Smooth muscle cell of the brain vasculature (primary cell): ENCODE measurements around the gene KRT2.

Experiments
- DNase-seq: peaks from one replicate; pipeline ENCODE4 v3.0.0-alpha.2; 2012; ENCODE audit warnings: low read depth, low spot score

Gene KRT2

DNA sequence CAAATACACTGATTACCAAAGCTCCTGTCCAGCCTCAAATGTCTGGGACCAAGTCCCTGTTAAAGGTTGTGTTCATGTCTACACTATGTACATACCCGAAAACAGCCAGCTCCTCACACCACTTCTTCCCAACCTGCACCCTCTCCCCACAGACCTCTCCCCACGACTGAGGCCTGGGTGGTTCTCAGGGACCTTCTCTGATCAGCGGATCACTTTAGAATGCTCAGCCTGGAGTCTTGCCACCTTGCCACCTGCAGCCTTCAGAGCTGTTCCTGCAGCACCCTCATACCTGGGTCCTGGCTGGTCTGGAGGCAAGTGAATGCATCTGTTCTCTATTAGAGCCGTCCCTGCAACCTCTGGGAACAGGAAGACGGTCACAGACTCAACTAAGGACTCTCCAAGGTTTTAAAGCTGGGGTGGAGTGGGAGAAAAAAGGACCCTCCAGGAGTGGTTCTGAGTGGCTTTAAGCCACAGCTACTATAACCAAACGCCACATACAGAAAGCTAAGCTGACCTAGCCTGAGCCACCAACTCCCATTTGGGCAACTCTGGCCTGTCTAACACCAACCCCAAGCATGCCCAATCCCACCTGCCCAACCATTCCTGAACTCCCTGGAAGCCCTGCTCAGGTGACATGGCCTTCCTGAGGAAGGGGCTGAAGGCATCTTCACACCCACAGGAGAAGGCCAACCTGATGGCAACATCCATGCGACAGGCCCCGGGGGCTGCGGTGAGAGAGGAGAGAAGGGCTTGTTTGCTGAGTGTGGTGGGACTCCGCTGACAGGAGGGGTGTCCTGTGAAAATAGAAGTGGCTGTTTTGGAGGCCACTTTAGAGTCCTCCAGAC, 8.6 kb downstream of the KRT2 start:
- no peak for DNase-seq

DNA sequence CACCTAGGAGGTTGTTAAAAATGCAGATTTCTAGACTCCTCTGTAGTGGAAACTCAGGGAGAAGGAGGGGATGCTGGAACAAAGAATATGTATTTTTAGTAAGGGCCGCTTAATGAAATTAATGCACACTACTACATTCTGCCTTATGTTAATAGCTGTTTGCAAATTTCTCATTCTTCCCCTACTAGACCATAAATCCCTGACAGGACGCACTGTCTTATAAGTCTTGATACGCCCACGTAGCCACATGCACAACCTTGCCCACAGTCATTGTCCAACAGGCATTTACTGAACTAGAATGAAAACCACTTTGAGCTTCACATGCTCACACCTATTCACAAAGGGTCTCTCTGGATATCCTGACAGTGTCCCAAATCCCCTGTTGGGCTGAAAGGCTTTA, 10.5 kb downstream of the KRT2 start:
- no peak for DNase-seq

DNA sequence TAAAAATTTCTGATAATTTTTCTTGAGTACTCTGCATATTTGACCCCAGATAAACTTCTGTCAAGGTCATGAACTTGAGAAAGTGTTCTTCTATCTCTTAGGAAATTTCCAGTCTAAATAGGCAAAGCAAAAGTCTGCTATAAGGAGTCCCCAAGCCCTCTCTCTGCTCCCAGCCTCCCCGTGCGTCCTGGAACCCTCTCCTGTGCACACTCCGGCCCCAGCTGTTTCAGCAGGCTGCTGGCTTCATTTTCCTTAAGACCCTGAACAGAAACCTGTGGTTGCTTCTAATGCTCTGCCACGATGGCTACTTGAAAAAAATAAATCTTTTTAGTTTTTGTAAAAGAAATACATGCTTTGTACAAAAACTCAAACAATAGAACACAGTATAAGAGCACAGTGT, 14.7 kb downstream of the KRT2 start:
- no peak for DNase-seq

DNA sequence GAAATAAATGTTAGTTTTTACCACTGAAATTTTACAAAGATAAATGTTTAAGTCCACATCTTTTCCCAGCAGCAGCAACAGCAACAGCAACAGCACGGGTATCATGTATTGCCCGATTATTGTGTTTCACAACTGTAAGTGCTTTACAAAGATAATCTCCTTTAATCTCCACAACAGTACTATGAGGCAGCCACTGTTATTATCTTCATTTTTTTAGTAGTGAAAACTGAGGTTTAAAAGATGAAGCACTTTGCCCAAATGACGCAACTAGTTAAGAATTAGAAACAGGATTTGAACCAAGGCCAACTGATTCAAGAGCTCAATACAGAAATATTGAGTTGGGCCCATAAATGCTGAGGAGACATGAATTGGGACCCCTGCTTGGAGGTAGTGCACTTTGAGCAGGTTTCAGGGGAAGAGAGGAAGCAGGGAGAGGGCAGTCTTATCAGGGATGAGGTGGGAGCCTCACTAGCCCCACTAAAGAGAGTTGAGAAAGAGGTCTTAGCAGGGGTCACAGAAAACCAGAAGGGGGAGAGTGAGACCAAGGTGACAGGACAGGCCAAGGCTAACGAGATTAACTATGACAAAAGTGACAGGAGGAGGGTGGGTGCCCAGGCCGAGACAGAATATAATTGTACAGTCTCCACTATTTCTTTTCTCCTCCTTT, 15.3 kb downstream of the KRT2 start:
- no peak for DNase-seq

DNA sequence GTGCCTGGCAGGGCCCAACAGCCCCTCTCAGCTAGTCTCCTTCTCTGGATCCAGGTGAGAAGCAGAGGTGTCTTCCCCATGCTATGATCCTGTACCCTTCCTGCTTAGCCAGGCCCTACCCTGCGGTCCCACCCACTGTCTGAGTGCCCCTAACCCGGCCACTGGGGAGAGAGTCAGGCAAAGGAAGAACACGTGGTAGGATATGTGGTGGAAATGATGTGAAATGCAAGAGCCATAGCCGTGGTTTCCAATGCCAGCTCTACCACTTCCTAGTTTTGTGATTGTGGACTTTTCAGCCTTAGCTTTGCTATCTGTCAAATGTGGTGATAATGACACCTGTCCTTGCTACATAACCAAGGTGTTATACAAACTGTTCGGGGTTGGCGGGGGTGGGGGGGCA, 15.8 kb downstream of the KRT2 start:
- no peak for DNase-seq

DNA sequence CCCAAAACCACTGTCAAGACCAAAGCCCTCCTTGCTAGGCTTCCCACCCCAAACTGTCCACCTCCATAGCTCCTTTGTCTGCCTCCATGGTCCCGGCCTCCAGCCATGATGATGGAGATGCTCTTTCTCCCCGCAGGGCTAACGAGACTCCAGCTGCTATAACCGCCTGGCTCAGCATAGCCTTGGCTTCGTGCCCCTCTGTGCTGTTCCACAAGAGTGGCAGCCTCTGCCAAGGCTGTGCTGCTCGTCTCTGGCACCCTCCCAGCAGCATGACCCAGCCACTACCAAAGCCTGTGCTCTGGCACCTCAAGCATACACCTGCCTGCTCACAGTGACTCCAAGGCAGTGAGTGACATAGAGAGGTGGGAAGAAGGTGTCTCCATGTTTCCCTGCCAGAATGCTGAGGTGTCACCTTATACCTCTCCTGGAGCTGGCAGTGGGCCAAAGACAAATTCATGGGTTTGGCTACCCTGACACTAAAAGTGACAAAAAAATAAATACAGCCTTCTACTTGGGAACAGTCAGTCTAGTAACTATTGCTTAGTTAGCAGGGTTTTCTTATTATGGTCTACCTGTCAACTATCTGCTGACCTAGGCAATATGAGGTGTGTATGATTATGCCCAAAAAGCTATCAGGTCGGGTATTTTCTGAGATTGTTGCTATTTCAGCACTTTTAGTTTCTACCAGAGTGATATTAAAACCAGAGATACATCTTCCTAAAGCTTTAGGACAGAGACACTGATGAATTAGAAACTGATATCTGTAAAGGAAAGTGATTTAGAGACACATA, 17.6 kb downstream of the KRT2 start:
- no peak for DNase-seq

DNA sequence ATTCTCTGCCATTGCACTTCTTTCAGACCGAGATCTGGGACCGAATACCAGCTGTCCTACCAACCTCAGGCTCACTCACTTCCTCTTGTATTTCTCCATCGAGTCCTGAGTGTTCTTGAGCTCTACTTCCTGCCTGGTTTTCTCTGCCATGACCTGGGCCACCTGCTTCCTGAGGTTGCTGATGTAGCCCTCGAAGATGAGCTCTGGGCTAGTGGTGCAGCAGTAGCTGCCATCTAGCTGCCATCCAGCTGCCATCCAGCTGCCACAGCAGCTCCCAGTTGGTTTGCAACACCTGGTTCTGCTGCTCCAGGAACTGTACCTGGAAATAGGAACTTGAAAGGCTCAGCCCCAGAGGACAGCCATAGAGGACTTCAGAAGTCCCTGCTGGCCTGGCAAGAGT, 18.6 kb downstream of the KRT2 start:
- no peak for DNase-seq

DNA sequence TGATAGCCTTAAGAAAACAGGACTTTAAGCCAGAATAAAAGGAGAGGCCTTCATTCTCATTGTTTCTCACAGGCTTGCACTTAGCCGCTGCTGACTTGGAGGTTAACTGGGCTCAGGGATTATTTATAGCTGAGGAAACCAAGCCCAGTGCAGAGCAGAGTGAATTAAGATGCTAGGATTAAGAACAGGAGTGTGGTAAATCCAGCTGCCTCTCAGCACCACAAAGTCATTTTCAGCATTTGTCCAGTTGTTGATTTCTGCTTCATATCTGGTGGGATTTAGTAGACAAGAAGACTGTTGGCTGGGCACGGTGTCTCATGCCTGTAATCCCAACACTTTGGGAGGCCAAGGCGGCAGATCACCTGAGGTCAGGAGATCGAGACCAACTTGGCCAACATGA, 19.4 kb downstream of the KRT2 start:
- DNase-seq: no peak

DNA sequence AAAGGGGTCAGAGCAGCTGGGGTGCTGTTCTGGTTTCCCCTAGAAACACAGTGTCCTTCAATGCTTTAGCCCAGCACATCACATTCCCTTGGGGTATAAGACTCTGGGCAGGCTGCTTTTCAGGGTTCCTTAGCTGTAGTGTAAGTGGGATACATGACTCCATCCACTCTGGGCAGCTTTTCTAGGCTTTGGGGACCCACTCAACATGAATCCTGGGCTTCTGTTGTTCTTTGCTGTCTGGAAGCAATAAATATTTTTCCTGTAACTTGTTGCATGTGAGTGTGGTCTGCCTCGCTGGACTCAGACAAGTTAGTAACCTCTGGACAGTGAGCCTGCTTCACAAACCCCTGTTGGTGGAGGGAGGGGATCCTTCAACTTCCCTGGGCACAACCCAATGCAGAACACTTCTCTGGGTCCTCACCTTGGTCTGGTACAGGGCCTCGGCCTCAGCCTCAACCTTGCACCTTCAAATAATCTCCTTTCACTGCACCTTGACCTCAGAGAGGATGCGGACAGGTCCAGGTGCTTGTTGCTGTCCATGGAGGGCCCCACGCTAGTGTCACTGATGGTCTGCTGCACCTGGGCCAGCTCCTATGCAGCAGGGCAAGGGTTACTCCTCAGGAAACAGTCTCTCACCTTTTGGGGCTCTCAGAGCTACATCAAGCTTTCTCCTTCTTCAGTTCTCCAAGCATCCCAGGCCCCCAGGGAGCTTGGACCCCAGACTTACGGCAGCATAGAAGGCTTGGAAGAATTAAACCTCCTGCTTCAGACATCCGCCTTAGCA, 20.1 kb downstream of the KRT2 start:
- no peak for DNase-seq

DNA sequence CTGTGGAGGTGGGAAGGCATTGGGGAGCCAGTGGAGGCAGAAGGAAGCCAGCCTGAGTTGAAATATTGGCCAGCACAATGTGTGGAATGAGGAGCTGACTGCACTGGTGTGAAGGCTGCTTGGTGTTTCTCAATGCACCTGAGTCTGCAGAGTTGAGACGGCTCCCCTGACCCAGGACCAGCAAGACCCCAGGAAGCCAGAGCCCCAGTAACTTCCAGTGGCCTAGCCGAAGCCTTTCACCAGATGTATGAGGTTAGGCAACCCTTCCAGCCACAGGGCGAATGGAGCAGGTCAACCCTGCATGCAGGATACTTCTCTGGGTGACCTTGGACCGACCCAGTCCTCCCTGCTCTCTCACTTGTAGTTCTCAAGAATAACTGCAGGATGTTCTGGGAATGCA, 20.7 kb downstream of the KRT2 start:
- DNase-seq: no peak

DNA sequence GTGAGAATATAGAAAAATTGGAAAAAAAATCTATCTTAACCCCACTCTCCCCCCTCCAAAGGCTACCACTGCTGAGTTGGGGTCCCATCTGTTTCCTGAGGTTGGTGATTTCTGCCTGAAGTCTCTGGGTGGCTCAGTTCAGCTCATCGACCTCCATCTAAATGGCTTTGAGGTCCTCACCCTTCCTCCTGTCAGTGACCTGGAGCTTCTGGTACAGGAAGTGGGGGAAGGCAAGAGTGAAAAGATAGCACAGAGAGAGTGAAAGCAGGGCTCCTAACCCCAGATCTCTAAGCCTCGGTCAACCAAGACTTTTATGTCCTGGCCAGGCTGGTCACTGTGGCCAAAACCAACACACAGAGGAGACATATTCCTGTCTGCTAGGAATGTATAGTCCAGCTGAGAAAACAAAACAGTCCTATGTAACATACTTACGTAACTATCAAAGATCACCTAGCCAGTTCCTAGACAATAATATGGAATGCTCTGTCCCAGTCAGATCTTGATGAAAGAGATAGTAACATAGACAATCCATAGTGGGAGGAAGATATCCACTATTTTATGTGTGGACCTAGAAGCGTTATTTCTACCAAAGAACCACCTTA, 21.3 kb downstream of the KRT2 start:
- DNase-seq: no peak

DNA sequence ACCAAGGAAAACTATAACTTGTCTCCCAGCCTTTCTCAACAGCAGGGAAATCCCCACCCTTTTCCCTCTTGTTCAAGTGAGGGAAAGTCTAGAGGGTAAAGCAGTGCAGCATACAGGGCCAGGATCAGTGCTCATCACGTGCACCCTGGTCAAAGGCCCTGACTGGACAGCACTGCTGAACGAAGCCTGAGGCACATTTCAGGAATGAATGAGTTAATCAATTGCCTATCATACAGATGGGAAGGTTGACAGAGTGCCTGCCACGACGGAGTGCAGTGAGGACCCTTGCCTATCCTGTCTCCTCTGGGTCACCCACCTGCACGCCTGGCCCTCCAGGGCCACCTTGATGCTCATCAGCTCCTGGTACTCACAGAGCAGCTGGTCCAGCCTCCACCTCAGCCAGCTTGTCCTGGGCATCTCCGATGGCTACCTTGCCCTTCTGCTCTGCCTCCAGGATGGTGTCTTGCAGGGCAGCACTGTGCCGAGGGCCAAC, 22.0 kb downstream of the KRT2 start:
- no peak for DNase-seq

DNA sequence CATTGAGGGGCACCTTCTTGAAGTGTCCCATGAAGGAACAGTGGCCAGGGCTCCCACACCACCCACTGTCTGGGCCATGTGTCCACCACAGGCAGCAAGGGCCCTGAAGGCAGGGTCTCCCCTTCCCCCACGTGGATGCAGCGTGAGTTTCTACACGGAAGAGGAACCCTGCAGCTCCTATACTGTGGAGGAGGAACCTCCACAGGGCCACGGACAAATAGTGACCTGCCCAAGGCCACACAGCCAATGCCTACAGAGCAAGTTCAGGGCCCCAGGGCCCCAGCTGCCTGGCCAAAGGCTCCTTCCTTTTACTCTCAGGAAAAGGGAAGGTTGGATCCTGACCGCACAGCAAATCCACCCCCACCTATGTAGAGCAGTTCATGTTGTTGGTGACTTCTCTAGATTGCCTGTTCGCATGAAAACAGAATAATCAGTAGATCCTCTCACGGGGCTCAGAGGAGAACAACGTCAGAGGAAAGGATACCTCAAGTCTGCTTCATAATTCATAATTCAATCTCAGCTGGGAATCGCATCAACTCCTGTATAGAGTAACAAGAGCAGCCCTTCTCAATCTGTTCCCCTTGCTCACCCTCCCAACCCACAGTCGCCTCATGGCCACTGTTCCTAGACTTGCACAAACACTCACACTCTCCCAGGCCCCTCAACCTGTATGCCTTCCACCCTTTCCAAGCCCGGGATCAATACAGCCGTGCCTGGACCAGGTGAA, 22.6 kb downstream of the KRT2 start:
- DNase-seq: no peak

DNA sequence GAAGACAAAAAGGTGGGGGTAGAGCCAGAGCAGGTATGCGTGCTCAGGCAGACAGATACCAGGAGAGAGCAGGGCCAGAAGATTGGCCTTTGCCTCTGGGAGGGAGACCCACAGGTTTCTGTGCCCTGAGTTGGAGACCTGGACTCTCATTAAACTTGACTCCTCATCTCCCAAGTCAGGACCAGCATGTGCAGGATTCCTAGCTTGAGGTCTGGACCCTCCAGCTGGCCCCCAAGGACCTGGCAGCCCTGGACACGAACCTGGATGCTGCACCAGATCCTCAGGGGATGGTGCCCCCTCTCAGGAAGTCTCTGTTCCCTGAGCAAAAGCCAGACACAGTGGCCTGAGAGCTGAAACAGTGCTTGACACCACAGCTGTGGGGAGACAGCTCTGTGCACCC, 23.2 kb downstream of the KRT2 start:
- no peak for DNase-seq

DNA sequence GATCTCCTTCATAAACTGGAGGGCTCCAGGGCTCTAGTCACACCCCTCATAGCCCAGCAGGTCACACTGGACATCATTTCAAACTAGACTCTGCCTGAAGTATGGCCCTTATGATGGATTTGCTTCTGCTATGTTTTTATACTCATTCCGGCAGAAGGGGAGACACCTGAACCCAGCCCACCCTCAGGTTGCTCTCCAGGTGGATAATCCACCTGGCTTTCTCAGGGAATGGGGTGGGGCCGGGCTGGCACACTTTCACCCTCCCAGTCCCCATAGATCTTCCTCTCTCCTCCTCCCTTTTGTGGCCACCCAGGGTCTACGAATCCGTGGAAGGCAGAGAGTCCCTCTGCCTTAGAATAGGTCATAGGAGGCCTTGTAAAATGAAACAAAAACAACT, 23.9 kb downstream of the KRT2 start:
- DNase-seq: no peak

DNA sequence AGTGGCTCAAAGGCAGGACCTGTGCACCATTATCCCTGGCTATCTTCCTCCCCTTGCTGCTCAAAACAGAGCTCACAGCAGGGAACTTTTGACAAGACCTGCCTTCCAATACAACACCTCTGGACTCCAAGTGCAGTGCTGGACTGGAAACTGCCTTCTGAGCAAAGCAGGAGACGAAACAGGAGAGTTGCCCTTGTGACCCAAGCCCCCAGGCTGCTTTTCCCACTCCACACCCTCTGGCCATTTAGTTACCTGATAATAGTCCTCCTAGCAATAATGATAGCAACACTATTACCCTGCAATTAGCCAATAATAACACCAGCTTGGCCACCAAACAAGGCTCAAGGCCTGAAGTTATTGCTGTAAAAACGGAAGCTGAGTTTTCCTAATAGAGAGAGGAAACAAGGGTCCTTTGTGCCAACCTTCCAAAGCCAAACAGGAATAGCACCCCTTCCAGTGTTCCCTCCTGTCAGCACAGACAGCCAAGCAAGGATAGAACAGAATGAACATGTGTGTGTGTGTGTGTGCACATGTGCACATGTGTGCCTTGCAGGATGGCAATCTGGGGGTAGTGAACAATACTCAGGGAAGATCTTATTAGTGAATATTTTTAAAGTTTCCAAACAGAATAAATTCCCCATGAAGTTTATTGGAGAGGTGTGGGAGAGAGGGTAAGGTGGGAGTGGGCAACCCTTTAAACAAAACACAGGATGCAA, 24.5 kb downstream of the KRT2 start:
- DNase-seq: no peak

DNA sequence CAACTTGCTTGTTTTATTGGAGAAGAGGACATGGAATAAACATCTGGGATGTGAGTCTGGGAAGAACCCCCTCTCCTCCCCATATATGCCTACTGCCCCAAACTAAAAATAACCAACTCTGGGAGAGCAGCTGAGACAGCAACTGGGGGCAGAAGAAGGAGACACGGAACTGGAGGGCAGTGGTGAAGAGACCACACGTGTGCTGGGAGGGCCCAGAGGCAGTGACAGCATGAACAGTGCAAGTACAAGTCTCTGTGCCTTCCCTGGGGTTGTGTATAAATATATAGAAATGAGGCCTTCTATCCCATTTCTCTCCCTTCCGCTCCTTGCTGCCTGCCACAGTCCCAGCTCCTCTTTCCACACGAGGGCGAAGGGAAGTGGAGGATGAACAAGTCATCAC, 29.7 kb downstream of the KRT2 start:
- DNase-seq: no peak

DNA sequence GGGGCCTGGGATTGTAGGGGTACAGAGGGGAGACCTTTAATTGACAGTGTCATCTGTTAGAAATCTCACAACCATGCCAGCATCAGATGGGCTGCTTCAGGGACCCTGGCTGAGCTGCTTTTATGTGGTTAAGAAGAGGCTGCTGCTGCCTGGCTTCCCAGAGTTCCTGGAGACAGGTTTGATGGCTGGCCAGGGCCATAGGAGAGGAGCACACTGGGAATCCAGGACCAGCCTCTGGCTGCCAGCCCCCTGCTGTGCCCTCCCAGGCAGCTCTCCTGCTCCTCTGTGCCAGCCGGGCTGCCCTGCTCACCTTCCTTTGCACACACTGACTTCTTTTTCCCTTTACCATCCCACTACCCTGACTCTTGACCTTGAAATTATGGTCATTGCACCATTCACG, 33.1 kb downstream of the KRT2 start:
- no peak for DNase-seq

DNA sequence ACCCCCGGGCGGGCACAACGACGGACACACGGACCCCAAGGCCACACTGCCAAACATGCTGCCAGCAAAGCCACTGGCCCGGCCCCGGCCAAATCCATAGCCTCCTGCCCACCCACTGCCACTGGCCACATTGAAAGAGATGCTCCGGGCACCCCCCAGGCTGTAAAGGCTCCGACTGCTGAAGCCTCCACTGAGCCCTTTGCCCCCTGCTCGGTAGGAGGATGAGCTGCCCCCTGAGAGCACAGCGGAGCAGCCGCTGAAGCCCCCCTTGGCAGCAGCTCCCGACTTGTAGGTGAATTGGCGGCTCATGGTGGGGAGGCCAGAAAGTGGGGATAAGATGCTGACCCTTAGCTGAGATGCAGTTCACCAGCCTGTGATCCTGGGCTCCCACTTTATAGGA, 33.8 kb downstream of the KRT2 start, which contains the start of gene KRT73:
TSS of gene KRT73 (minus strand) at position 344 of the 400 bp plus-strand sequence. CDS start at position 309, 35 bp downstream.
- DNase-seq: no peak

DNA sequence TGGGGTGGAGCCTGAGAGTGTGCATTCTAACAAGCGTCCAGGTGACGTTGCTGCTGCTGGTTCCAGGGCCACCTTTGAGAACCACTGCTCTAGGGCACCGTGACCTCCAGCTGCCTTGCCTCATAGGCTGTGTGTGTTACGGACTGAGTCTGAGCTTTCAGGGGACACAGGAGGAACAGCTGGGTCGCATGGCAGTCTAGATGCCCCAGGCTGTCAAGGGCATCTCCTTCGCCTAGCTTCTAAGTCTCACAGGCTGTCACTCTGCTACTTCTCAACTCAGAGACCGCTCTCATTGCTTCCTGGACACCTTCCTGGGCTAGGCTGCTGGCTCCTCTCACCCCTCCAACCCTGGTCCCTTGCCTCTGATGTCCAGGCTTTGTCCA, 34.6 kb downstream of the KRT2 start:
- DNase-seq: no peak
